GM19455 (cell line): Measurements from ENCODE around the gene ZNF2.
A peak's percentile ranks its signal among the peaks of the same experiment; 100 is the strongest.

ENCODE experiments used
- ATAC-seq: cut with Tn5 transposase; IDR thresholded peaks from one replicate; pipeline ENCODE4 v1.9.1; 2021; ENCODE audit not compliant: unreplicated experiment

Gene ZNF2

DNA sequence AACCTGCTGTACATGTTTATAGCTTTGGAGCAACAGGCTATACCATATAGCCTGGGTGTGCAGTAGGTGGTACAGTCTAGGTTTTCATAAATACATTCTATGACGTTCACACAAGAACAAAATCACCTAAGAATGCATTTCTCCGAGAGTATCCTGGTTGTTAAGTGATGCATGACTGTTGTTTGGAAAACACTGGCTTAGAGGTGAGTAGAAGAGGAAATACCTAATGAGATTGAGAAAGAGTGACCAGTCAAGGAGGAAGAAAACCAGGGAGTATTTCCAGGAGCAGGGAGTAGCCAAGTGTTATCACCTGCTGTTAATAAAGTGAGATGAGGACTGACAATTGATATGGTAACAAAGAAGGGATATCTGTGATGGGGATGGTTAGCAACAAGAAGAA lies 38.8 kb downstream of the ZNF2 start:
- ATAC-seq: no peak

- no peak for ATAC-seq
Measured at GRCh38 chr2:95206096-95206495, 40.5 kb downstream of the ZNF2 start.

DNA sequence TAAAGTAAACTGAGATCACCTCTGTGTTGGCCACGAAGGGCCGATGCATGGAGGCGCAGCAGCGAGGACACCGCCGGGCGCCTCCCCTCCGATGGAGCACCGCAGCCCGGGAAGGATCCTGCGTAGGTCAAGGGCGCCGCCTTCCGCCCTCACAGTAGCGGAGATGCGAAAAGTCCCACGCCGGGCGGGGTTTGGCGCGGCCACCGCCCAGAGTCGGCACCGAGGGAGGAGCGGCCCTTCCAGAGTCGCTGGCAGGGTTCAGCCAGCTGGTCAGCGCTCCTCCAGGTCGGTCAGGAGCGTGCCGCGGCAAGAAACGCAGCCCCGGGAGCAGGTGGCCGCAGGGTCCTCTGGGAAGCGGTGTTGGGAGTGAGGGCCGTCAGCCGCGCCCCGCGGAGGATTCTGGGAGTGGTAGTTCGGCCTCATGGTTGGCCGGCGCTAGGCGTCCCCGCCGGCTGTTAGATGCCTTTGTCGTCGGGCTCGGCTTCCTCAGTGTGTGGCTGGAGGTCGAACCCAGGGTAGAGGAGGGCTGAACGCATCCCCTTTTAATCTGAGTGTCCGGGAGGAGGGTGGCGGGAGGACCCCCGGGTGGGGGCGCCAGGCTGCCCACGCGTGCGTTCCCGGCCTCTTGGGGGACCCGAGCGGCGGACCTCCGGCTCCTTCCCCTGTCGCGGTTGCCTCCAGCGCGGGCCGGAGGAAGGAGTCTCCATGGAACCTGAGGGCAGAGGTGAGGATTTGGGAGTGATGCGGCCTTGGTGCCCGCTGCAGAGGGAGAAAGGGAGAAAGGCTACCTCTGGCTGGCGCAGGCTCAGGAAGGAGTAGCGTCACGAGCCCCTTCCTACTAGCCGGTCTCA lies 41.7 kb downstream of the ZNF2 start, which contains the start of gene ZNF892:
Gene ZNF892 (plus strand): TSS at position 411 of the 851 bp plus-strand sequence. CDS start 295 bp downstream, at position 706.
- ATAC-seq: peak; percentile 97

GRCh38 chr2:95208106-95208505 lies 42.5 kb downstream of the ZNF2 start:
- no peak for ATAC-seq

DNA sequence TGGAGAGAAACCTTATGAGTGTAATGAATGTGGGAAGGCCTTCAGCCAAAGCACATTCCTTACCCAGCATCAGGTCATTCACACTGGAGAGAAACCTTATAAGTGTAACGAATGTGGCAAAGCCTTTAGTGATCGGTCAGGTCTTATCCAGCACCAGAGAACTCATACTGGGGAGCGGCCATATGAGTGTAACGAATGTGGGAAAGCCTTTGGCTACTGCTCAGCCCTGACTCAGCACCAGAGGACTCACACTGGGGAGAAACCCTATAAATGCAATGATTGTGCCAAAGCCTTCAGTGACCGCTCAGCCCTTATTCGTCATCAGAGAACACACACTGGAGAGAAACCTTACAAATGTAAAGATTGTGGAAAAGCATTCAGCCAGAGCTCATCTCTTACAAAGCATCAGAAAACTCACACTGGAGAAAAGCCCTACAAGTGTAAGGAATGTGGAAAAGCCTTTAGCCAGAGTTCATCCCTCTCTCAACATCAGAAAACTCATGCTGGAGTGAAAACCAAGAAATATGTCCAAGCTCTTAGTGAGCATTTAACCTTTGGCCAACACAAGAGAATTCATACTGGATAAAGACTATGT lies 49.5 kb downstream of the ZNF2 start:
- ATAC-seq: no peak

GRCh38 chr2:95220449-95220848 lies 54.8 kb downstream of the ZNF2 start:
- ATAC-seq: no peak

DNA sequence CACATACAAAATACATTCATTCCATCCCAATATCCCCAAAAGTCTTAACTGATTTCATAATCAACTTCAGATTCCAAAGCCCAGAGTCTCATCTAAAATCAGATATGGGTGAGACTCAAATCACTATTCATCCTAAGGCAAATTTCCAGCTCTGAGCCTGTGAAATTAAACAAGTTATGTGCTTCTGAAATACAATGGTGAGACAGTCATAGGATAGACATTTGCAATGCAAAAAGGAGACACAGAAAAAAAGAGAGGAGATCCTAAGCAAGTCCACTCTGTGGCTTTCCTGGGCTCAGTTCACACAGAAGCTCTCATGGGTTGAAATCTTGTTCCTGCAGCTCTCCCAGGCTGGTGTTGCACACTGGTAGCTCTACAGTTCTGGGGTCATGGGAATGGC lies 60.0 kb downstream of the ZNF2 start:
- ATAC-seq: no peak

DNA sequence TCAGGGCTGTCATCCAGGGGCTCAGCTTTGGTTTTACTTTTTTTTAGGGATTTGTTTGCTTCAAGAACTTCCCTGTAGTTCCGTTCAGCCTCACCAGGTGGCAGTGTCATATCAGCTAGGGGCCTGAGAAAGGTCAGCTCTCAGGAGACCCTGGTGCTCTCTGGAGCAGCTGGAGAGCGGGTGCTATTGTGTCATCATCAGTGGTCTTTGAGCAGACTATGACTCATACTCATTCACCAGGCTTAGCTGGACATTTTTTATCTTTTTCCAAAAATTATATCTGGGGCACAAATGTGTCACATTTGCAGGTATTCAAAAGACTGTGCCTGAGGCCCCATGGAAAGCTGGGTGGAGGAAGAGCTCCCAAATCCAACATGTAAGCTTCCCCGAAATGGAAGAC lies 66.1 kb downstream of the ZNF2 start:
- no peak for ATAC-seq

GRCh38 chr2:95232232-95232631 lies 66.6 kb downstream of the ZNF2 start:
- no peak for ATAC-seq
